ENCODE results near the gene PALLD. TPM values are rescaled to one million over a fixed set of nuclear protein-coding genes. Genes with fewer than 3 reads are reported as not detected.

Gene PALLD
- total RNA-seq, 1 experiment from 2014 or later = 166 TPM

- no peak for DNase-seq (ENCODE audit: low read depth, low spot score)
- peak overlapping the region; percentile 97; the same call in 1 of the 2 replicates for H3K27ac ChIP-seq (ENCODE audit: low read depth, low read length)
- no peaks in the 10 kb centered on the region for H3K27me3 ChIP-seq (ENCODE audit: insufficient read depth, low read length)
- no peaks in the 10 kb centered on the region for H3K9me3 ChIP-seq (ENCODE audit: control insufficient read depth in 1 of 2, insufficient read depth in 1 of 2, low read depth in 1 of 2, low read length in 2 of 2)
- ChIA-PET CTCF (no interaction called here), RAD21 (ENCODE audit: low non-redundant PET in 1 of 2, low total read pairs in 2 of 2, uncharacterized antibody in 2 of 2, unreplicated experiment in 2 of 2) (no interaction called here), POLR2A (no interaction called here)
- intact Hi-C loops (cut with micrococcal nuclease) = loop anchor here (10.0 kb wide), 1 partner anchor 305 kb away; no protein-coding TSS in a partner anchor
- H3K79me2 ChIP-seq (ENCODE audit: insufficient read depth, low read length) = peaks cover 59% of the 10 kb centered on the region
- H2AFZ ChIP-seq (ENCODE audit: low read depth, low read length, poor library complexity, severe bottlenecking) = no peak overlapping the region
- H3K9ac ChIP-seq (ENCODE audit: low read length) = peak overlapping the region; percentile 67
- TF ChIP-seq ATF3 (IDR thresholded peaks at IDR 0.05) (no peak), EGR1 (IDR thresholded peaks at IDR 0.05; ENCODE audit: low read depth) (no peak), JUND (IDR thresholded peaks at IDR 0.05) (no peak), ELF1 (IDR thresholded peaks at IDR 0.05; ENCODE audit: borderline replicate concordance, low read depth) (no peak), CEBPB (IDR thresholded peaks at IDR 0.05; ENCODE audit: low read depth) (no peak), SP1 (IDR thresholded peaks at IDR 0.05; ENCODE audit: low read depth) (no peak), FOSL1 (IDR thresholded peaks at IDR 0.05; ENCODE audit: low read depth) (no peak), EZH2 (IDR thresholded peaks at IDR 0.05) (no peak), POLR2AphosphoS5 (IDR thresholded peaks at IDR 0.05; ENCODE audit: low read depth, low read length) (no peak), POLR2A (IDR thresholded peaks at IDR 0.05; ENCODE audit: borderline replicate concordance, extremely low read depth, insufficient read depth, insufficient read length) (no peak), REST (IDR thresholded peaks at IDR 0.05; ENCODE audit: low read depth) (no peak), ZNF274 (IDR thresholded peaks at IDR 0.05; ENCODE audit: low read depth, low read length) (no peak), RAD21 (IDR thresholded peaks at IDR 0.05; ENCODE audit: low read depth) (no peak), MAX (IDR thresholded peaks at IDR 0.05) (no peak)
- no peak overlapping the region for H3K4me3 ChIP-seq (replicated peaks in 1 of 2; ENCODE audit: low read depth in 1 of 2, low read length in 2 of 2)
- H3K4me1 ChIP-seq (ENCODE audit: control insufficient read depth in 1 of 2, insufficient read depth in 2 of 2, low read length in 2 of 2) = peaks cover 78 to 98% of the 10 kb centered on the region in 2 experiments
- peaks cover 0 to 17% of the 10 kb centered on the region in 2 experiments; a peak in 1 of 4 replicates for H3K36me3 ChIP-seq (ENCODE audit: control insufficient read depth in 1 of 2, insufficient read depth in 2 of 2, low read length in 2 of 2)
- H3K9me2 ChIP-seq (ENCODE audit: insufficient read depth) = no peaks in the 10 kb centered on the region
- H4K20me1 ChIP-seq (ENCODE audit: insufficient read depth) = no peaks in the 10 kb centered on the region
- no peak for ATAC-seq
- BruUV-seq (replicated peaks) = no TSS peak
- H3K4me2 ChIP-seq (ENCODE audit: low read length) = peak overlapping the region; percentile 60
Measured at GRCh38 chr4:168489616-168490015, 7.2 kb upstream of the PALLD start.
